HG03025 (cell line): ENCODE data around the gene GPR183.

Experiments used
- ATAC-seq: cut with Tn5 transposase; IDR thresholded peaks from one replicate; pipeline ENCODE4 v1.9.1; 2021; ENCODE audit warnings: mild to moderate bottlenecking, moderate library complexity; ENCODE audit not compliant: unreplicated experiment, low FRiP score

GPR183 gene

DNA sequence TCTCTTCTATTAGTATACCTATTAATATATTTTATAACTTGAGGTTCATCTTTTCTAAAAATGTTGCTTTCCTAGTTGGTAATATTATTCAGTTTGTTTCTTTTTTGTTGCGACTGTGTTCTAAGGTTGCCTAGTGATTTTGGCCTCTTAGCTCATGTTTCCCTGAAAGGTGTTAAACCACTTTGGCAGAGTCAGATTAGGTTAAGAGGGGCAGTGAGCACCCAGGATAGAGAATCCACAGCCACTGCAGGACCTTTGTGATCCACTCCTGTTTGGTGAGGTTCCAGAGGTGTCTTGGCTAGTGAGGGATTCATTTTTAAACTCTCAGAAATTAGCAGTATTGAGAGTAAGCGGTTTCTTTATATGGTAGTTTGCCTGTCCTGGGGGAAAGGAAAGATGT lies 34.1 kb downstream of the GPR183 start:
- ATAC-seq = no peak

DNA sequence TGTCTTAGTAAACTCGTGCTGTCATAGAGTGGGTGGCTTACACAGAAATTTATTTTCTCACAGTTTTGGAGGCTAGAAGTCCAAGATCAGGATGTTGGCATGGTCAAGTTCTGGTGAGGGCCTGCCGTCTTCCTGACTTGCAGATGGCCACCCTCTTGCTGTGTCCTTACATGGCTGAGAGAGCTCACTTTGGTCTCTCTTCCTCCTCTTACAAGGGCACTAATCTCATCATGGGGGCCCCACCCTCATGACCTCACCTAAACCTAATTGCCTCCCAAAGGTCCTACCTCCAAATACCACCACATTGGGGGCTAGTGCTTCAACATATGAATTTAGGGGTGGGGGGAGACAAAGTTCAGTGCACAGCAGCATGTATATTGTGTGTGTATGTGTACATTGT lies 34.7 kb downstream of the GPR183 start:
- ATAC-seq = no peak

DNA sequence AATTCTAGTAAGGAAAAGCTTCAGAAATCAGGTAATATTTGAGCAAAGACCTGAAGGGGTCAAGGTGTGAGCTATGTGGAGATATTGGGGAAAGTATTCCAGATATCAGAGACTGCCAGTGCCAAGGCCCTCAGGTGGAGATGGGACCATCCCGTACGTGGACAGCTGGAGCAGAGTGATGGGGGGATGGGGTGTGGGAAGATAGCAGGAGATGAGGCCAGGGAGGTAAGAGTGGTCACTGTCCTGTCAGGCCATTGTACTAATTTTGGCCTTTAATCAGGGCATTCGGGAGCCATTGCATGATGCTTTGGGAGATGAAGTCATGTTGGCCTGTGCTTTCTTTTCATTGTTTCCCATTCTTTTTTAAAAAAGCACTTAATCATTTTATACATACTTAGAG lies 36.0 kb downstream of the GPR183 start:
- no peak for ATAC-seq

DNA sequence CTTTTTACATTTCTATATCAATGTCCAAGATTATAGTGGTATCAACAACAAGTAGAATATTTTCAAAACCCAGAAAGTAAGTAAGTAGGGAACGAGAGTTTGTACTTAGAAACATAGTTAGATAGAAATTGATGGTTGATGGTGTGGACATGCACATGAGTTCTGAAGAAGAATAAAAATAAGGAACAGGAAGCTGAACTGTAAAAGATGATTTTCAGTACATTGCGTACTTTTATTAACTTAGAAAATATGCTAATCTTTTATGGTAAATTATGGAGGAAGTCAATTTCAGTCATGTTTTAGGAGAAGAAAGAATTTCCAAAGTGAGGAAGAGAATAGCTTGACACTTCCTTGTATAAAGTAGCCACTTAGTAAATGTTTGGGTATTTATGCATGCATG lies 36.7 kb downstream of the GPR183 start:
- no peak for ATAC-seq

DNA sequence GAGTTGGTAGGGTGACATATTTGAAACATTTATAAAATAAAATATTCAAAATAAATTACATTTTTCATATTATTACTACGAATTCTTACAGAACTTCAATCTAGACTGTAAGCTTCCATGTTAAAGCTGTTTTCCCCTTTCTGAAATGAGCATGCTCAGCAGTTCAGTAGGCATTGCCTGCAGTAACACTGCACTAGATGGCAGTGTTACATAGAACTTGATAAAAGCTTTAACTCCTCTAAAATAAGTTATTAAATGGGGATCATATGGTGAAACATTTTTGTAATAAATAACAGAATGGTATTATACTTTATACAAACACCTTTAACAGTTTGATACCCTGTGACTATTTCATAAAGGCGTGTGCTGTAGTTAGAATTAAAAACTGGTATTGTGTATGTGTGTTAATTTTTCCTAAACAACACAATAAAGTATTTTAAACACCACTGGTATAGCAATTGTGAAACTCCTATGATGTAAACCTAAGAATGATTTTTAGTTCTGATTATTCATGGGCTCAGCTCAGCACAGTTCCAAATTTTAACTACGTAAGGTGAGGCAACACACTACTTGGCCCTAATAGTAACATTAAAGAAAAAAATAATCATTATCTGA lies 37.5 kb downstream of the GPR183 start:
- peak; percentile 59 for ATAC-seq

DNA sequence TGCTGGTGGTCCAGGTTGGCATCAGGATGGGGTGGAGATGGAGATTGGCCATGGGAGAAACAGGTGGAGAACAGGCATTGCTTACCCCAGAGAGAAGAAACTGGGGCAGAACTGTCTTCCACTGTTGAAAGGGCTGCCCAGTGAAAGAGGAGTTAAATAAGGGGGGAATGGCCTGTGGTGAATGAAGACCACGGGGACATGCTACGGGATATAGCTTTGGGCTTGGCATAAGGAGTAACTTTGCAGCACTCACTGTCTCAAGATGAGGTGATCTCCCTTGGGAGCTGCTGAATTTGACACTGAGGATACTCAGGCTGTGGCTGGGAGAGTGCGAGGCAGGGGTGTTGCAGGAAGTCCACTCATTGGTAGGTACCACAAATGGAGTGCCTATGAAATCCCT lies 38.4 kb downstream of the GPR183 start:
- ATAC-seq = no peak

DNA sequence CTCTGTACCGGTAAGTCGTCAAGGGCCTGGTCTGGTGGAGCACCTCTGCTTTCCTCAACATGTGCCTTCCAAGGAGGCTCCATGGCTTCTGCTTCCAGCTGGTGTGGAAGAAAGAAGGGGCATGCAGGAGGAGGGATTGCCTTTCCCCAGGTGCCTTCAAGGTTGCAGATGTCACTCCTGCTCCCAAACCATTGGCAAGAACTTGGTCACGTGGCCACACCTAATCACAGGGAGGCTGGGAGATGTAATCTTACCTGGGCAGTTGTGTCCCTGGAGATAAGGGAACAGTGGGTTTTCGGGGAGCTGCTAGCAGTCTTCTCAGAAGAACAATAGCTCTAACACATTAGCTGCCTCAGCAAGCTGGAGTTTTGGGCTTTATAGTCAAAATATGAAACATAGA lies 39.3 kb downstream of the GPR183 start:
- no peak for ATAC-seq

DNA sequence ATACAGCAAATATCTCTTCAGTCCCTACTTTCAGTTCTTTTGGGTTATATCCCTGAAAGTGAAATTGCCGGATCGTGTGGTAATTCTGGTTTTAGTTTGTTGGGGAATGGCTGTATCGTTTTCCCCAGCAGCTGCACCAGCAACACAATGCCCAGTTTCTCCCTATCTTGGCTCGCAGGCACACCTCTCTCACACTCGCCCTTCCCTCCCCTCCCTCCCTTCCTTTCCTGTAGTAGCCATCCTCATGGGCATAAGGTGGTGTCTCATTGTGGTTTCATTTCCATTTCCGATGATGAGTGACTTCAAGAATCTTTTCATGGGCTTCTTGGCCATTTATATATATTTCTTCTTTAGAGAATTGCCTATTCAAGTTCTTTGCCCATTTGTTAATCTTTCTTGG lies 40.4 kb downstream of the GPR183 start:
- no peak for ATAC-seq

DNA sequence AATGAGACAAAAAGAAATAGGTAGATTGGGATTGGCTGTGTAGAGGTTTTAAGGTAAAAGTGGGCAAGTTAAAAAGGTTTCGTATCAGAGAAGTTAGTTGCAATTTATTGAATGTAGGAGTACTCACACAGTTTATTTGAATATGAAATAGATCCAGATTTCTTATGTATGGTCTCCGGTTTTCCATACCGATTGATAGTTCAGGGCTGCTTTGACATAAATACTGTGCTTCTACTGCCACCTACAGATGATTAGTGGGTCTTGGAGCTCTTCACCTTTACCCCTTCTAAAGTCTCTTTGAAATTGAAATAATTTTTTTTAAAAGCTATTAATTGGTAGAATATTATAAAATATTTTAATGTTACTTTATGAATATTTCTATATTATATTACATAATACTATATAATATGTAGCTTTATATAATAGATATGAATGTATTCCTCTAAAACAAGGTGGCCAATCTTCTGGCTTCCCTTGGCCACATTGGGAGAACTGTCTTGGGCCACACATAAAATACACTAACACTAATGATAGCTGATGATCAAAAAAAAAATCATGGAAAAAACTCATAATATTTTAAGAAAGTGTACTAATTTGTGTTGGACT lies 41.3 kb downstream of the GPR183 start:
- ATAC-seq = no peak

DNA sequence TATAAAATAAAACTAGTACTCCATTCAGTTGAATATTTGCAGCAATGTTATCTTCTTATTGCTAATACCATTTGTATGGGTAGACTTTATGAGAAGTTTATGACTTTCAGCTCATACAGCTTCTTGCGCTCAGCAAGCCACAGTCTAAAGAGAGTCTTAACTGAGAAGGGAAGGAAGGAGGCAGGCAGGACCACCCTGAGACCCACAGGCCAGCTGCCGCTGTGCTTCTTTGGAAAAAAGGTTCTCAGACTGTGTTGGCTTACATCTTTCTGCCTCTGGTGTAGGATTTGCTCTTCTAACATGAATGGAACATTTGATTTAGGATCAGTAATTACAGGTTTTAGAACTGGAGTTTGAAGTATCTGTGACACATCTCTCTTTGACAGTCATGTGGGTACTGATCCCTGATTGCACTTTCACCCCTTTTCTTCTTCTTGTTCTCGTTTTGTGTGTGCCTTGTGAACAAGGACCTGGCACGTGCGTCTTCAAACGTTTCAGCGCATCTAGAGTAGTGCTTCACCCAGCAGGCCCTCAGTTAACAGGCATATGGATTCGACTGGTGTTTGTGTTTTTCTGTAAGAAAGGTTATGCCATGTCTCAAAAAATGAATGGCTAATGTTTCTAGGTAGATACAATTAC lies 41.9 kb downstream of the GPR183 start:
- no peak for ATAC-seq

DNA sequence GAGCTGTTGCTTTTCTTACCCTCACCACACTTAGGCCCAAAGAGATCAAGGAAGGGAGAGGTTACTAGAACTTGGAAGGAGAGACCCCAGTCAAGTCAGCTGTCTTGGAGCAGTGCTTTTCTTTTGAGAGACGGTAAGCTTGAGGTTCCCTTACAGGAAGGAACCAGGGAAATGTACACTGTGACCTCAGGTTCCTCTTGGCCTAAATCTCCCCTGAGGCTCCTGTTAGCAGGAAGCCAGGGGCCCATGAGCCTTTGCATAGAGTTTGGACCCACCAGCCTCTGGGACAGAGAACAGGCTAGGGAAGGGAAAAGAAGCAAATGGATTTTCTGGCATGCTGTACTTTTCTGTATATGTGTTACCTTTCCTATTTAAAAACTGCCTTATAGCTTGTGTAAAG lies 43.1 kb downstream of the GPR183 start:
- ATAC-seq = no peak

DNA sequence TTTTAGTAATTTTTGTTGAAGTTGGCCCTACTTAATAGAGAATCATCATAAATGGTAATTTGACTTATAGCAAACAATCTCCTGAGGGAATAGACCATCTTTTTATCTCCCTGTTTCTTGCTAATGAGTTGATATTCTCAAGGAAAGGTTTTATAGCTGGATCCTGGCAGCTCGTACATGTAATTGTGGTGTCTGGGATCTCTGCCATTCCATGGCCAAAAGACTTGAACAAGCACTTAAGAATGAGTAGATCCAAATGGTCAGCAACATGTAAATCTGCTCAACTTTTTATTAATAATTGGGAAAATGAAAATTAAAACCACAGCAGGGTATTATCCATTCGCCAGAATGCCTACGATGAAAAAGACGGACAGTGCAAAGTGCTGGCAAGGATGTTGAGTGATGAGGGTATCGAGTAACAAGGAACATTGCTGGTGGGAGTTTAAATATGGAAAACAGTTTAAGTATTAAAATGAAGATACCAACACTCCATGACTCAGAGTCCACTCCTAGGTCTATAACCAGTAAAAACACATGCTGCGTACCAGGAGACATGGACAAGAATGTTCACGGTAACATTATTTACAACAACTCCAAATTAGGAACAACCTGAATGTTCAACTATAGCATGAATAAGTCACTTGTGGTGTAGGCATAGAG lies 43.9 kb downstream of the GPR183 start:
- no peak for ATAC-seq

DNA sequence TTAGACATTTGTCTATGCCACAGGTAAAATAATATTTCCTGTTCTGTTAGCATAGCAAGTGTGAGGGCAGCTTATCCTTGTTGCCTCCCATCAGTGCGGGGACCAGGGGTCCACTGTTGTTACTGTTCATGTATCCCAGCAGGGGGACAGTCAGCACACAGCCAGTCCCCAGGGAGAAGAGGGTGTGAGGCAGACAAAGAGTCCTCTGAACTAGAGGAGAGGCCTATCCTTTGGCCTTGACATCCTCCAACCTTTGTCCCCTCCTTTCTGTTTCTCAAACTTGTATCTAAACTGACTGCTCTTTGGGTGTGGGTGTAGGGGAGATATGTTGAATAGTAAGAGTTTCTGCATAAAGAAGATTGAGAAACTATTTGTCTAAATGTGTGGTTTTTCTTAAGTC lies 46.1 kb downstream of the GPR183 start:
- ATAC-seq = no peak

DNA sequence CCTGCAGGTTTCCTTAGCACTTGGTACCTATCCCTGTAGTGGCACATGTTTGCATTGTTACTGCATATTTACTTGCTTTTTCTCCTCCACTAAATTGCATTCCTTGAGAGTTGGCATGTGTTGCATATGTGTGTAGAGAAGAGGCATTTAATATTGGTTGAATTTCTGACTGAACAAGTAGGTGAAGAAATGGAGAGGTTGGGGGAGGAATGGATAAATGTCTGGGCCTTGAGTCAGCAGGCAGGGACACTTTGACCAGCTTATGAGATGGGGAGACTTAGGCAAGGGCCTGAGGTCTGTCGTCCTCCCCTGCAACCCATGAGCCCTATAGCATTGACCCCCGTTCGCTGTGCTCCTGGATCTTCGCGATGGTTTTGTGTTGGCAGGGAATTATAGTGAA lies 47.0 kb downstream of the GPR183 start:
- ATAC-seq = no peak

DNA sequence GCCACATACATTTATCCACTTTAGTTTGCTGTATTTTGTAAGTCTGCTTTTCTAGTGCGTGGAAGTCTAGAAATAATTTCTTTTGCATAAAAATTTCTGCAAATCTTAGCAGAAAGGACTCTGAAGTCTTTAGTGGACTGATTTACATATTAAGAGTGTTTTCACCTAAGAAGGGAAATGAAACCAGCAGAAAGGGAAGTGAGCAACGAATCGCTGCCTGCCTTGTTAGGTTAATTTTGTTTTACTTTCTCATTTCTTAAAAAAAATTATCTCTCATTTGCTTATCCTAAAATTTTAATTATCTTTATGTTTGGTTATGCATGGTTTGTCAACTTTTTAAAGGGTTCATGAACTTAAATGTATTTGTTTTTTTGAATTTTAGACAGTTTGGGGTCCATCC lies 48.3 kb downstream of the GPR183 start:
- ATAC-seq = peak; percentile 69

DNA sequence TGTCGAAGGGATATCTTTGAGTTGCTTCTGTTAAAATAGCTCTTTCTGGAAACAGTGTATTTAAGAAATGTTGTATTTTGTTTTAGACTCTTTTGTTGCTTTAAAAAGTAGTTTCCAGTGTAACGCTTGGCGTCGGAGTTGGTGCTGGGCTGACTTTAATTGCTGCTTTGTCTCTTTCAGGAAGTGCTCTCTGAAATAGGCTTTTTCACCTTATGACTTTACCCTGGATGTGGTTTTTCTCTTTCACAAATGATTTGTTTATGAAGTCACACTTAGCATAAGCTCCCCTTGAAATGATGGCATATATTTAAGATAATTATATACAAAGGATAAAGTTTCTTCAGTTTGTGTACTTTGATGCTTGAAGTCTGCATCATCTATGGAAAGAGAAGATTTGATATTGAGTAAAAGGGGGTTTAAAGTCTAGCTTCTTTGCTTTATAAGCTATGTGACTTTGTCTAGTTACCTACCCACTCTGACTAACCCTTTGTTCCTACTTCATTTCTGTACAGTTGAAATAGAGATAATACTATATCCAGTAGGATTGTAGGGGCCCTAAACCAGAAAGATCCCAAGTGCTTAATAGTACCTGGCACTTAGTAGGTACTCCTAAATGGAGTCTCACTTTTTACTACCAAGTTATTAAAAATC lies 48.9 kb downstream of the GPR183 start, which contains the start of gene GPR18:
GPR18 (minus strand) TSS at position 170 of the 651 bp plus-strand sequence. CDS start 2,507 bp downstream, outside the sequence.
- ATAC-seq = peak; percentile 86

DNA sequence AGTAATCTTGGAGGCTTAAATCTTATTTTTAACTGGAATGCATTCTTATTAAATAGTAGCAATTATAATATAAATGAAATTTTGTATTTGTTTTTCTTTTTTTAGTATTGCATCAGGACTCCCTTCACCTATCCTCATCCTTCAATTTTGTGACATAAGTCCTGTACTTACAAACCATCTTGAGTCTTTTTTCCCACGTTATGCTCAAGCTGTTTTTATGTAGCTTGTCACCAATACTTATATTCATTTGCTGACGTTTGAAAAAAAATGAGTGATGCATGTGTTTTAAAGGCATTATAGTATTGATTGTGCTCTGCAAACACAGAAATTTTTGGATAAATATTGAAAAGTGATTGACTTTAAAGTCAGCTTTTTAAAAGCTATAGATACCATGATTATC lies 49.9 kb downstream of the GPR183 start:
- ATAC-seq = no peak

DNA sequence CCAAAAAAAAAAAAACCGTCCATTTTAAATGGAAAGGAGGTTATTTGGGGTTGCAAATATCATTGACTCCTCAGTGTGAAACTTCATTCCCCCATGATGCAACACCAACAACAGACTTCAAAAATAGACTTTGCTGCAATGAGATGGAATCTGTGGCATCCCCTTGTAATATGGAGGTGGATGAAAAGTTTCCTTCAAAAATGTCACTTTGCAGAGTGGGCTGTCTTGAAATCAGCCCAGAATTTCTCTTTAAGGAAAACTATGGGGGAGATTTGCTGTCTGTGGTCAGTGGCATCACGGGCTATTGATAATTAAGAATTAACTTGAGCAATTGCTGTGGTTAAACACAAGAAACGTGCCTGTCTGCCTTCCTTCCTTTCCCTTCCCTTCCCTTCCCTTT lies 50.5 kb downstream of the GPR183 start:
- ATAC-seq = no peak

DNA sequence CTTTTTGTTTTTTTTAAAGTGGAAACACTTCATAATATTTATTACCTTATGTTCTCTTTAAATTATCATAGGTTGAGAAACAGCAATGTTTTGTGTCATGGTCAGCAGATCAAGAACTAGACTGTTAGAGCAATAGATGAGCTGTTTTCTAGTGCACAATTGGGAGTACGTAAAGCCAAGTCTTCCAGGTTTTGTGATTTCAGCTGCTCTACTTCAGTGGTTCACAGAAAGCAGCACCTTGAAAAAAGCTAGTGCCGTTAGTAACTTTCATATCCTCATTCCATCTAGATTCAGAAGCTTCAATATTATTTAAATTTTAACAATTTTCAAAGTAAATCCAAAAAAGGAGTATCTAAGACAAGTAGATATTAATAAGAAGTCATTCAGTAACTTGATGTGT lies 50.9 kb downstream of the GPR183 start:
- ATAC-seq = no peak

DNA sequence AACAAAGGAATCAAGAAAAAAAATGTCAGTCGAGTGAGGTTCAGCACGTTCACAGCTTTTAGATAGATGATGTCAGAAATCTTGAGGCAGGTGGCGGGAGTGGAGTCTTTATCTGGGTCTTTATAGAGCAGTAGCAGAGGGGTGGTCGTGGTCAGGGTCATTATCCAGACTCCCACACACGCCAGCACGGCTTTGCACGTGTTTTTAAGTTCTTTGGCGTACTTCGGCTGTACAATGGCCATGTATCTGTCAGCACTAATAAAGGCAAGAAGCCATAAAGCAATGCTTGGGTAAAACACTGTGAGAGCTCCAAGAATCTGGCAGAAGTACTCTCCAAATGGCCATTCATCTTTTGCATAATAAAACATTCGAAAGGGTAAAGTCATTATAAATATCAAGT lies 51.9 kb downstream of the GPR183 start:
- no peak for ATAC-seq

DNA sequence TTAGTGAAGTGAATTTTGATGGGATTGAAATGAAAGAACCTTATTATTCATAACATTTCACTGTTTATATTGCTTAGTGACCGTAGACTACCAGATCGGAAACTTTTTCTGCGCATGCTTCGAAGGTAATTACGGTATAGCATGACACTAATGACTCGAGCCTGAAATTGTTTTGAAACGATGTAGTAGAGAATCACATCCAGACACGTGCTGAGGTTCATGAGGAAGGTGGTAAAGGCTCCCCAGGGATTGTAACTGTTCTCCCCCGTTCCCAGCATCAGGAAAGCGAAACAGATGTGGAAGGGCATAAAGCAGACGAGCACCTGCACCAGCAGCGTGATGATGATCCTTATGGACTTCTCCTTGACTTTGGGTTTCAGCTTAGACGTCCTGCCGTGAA lies 52.4 kb downstream of the GPR183 start:
- ATAC-seq = no peak
